HG03378 (cell line): ENCODE results near the gene MAEA.
"Not testable (repeated sequence)": the region's sequence is repeated elsewhere in the genome, so short reads cannot be mapped to it uniquely, and the experiment has no call there.

Source experiments
- ATAC-seq: cut with Tn5 transposase; IDR thresholded peaks from one replicate; pipeline ENCODE4 v1.9.1; 2021; ENCODE audit warnings: mild to moderate bottlenecking, moderate library complexity; ENCODE audit not compliant: unreplicated experiment

MAEA gene

DNA sequence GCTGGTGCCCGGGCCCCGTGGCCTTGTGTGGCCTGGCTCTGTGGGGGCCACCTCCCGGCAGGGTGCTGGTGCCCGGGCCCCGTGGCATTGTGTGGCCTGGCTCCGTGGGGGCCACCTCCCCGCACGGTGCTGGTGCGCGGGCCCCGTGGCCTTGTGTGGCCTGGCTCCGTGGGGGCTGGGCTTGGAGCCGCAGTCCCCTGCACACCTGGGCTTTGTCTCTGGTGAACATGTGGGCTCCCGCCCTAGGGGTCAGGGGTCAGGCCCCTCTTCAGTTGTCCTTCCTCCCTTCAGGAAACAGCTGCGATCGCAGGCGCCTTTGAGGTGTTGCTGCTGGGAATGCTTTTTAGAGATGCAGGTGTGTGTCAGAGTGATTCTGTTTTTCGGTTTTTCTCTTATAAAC is 74.5 kb downstream of the MAEA start:
- ATAC-seq = no peak

GRCh38 chr4:1364748-1365147 is 75.1 kb downstream of the MAEA start:
- no peak for ATAC-seq

GRCh38 chr4:1365271-1366178 is 75.8 kb downstream of the MAEA start:
- ATAC-seq = no peak

DNA sequence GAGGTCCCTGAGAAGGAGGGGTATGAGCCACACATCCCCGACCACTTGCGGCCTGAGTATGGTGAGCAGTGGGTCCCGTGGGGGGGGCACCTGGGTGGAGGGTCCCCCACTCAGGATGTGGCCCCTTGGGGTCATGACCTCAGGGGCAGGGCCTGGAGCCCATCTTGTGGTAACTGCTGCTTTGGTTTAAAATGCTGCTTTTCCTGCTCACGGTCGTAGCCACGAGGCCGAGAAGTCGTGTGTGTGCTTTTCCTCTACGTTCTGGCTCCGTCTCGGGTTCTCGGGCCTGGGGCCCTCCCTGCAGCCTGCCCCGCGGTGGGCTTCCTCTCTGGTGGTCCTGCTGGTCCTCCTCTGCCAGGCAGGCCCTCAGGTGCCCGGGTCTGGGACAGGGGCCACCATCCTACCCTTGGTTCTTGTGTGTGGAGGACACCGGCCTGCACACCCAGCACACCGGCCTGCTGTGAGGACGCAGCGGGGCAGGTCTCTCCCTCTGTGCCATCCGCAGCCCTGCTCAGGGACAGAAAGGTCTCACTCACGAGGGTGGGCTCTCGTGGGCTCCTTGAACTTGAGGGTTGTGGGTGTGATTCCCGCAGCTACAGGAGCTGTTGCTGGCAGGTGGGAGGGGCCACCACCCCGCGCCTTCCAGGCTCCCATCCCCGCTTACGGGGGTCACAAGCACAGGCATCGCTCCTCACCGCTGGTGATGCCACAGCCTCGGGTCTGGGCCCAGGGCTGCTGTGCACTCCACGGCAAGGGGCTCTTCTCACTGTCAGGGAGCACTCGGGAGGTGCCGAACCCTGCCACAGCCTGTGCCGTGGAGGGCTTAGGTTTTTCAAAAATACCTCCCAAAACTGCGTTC is 76.9 kb downstream of the MAEA start:
- ATAC-seq = no peak

DNA sequence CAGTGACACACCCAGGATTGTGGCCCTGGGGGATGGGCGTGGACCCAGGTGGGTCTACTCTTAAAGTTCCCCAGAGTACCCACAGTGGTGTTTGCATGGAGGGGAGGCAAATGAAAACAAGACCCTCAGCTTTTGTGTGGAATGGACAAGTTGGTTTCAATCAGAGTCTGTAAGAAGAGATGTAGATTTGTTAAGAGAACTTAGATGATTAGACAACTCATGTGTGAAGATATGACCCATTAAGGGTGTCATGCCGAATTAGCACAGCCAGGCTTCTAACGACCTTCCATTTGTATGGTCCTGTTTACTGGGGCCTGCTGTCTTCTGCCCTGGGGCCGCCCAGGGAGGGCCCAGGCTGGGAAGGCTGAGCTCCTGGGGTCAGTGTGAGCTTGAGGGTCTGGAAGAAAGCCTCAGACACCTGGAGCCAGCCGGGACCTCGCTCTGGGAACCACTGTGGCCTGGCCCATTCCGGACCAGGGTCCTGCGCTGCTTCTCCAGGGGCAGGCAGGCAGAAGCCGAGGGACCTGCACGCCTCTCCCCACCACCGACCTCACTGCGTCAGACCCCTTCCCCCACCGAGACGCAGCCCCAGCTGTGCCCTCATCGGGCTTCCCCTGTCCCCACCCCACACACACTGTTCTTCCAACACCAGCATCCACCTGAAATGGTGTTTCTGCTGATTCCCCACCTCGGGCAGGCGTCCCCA is 77.7 kb downstream of the MAEA start:
- ATAC-seq = no peak

- ATAC-seq = no peak
Measured at GRCh38 chr4:1367936-1368289, 78.2 kb downstream of the MAEA start.

DNA sequence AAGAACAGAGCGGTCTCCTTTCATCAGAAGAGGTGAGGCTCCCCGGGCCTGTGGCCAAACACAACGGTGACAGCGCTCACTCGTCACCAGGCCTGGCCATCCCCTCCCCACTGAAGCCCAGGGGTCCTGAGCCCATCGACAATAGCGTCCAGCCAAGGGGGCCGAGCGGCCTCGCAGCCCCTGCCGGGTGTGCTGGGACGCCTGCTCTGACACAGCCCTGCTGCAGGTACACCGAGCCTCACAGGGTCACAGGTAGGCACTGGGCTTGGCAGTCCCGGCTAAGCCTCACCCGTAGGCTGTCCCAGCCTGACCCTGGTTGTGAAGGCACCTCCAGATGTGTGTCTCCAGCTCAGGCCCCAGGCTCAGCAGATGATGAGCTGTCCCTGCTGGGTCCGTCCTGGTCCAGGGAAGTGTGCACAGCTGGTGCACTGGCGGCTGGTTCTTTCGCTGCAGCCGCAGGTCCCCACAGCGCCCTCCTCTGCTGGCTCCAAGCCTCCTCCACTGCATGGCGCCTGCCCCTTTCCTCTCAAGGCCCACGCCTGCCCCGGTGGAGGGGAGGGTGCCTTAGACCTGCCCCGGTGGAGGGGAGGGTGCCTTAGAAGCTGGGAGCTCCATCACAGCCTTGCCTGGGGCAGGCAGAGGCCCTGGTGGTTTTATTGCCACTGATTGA is 78.9 kb downstream of the MAEA start:
- no peak for ATAC-seq

GRCh38 chr4:1369091-1369450 is 79.4 kb downstream of the MAEA start:
- no peak for ATAC-seq

- no peak for ATAC-seq
Measured at GRCh38 chr4:1369479-1370079, 79.9 kb downstream of the MAEA start.

DNA sequence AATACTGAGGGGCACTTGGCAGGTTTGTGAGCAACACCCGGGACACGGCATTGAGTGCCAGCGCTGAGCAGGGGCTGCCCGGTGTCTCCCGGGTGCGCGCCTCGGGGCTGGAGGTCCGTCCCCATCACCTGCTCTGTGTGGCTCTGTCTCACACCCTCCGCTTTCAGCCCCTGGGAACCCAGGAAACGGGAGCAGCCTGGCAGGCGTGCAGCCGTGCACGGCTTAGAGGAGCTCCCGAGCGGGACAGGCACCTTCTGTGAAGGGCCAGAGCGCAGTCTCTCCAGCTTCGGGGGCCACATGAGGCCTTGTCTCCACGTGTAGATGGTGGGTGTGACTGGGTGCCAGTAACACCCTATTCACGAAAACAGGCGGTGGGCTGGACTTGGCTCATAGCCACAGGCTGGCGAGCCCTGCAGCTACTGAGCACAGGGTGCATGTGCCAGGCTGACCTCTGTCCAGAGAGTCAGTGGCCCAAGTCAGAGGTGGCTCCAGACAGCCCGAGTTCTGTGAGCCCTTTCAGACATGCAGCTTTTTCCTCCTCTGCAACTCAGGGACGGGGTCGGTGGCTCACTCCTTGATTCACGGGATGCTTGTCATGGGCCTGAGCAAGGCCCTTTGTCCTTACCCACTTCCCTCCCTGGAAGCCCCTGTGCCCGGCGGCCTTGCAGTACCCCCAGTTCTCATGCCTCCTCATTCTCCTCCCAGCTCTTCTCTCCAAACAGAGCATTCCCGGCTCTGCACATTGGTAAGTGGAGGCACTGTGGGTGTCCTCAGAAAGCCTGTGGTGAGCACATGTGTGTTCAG is 80.8 kb downstream of the MAEA start:
- ATAC-seq = no peak

DNA sequence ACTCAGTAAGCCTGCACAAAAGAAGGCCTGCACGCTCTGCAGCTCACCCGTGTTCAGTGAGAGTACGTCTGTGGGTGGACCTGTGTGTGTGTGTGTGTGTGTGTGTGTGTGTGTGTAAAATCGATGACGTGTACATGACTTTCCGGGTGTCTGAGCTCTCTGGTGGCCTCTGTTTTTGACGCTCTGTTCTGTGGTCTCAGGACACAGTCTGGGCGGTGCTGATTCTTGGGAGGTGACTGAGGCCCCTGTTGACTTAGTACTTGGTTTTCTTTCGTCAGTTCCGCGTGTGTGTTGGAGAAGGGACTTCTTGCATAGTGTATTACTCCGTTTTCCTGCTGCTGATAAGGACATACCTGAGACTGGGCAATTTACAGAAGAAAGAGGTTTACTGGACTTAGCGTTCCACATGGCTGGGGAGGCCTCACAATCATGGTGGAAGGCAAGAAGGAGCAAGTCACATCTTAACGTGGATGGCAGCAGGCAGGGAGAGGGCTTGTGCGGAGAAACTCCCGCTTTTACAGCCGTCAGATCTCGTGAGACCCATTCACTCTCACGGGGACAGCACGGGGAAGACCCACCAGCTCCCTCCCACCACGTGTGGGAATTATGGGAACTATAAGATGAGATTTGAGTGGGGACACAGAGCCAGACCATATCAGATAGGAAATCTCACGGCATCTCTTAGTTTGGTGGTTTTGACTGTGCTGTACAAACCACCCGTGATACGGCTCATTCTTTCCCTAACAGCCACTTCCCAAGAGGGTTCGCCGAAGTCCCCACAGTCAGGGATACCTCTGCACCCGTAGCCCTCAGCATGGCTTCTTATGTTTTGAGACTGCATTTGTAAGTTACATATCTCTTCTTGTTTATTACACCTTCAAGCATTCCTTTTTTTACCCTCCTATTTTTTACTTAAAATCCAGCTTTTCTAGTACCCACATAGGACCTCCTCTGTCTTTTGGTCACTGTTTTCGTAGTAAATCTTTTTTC is 81.8 kb downstream of the MAEA start:
- no peak for ATAC-seq

- ATAC-seq = not testable (repeated sequence)
Measured at GRCh38 chr4:1372576-1372975, 82.9 kb downstream of the MAEA start.

- no peak for ATAC-seq
Measured at GRCh38 chr4:1373892-1374705, 84.4 kb downstream of the MAEA start.

- ATAC-seq = no peak
Measured at GRCh38 chr4:1374706-1375045, 85.0 kb downstream of the MAEA start.

- no peak for ATAC-seq
Measured at GRCh38 chr4:1375051-1375721, 85.5 kb downstream of the MAEA start.

- no peak for ATAC-seq
Measured at GRCh38 chr4:1375761-1376322, 86.2 kb downstream of the MAEA start.

- no peak for ATAC-seq
Measured at GRCh38 chr4:1376391-1376840, 86.7 kb downstream of the MAEA start.
